H9 (cell line): ENCODE results near the gene ZMAT5. TPM values are rescaled to one million over a fixed set of nuclear protein-coding genes. Genes with fewer than 3 reads are reported as not detected.

Source experiments
- DNase-seq: peaks from one replicate; pipeline ENCODE4 v3.0.0-alpha.2; 2017
- H2AFZ ChIP-seq: one replicate; pipeline ENCODE4 v1.6.1; 2013; ENCODE audit warnings: mild to moderate bottlenecking, low read length, control low read depth, moderate library complexity
- H2AK5ac ChIP-seq: 2 replicates; pipeline ENCODE4 v1.6.1; 2013; ENCODE audit warnings: low read length, control low read depth, mixed read lengths; ENCODE audit not compliant: insufficient read length
- H2BK120ac ChIP-seq: one replicate; pipeline ENCODE4 v1.6.1; 2013; ENCODE audit warnings: low read depth, mild to moderate bottlenecking, low read length, control low read depth, inconsistent platforms; ENCODE audit not compliant: poor library complexity, severe bottlenecking
- H2BK12ac ChIP-seq: 2 replicates; pipeline ENCODE4 v1.6.1; 2013; ENCODE audit warnings: low read length, control low read depth, mixed read lengths, low read depth; ENCODE audit not compliant: insufficient read length
- H2BK15ac ChIP-seq: 2 replicates; pipeline ENCODE4 v1.6.1; 2013; ENCODE audit warnings: low read depth, low read length, control low read depth
- H2BK20ac ChIP-seq: one replicate; pipeline ENCODE4 v1.6.1; 2013; ENCODE audit warnings: low read depth, mild to moderate bottlenecking, low read length, control low read depth, inconsistent platforms; ENCODE audit not compliant: poor library complexity, severe bottlenecking
- H2BK5ac ChIP-seq: 2 replicates; pipeline ENCODE4 v1.6.1; 2013; ENCODE audit warnings: low read length, control low read depth, mixed read lengths; ENCODE audit not compliant: insufficient read length
- H3K14ac ChIP-seq: 2 replicates; pipeline ENCODE4 v1.6.1; 2013; ENCODE audit warnings: low read length, control low read depth; ENCODE audit not compliant: insufficient read depth
- H3K18ac ChIP-seq: 2 replicates; pipeline ENCODE4 v1.6.1; 2013; ENCODE audit warnings: low read depth, mild to moderate bottlenecking, mixed read lengths, low read length, control low read depth; ENCODE audit not compliant: insufficient read length
- H3K23ac ChIP-seq: 2 replicates; pipeline ENCODE4 v1.6.1; 2013; ENCODE audit warnings: low read length, control low read depth, mixed read lengths, low read depth; ENCODE audit not compliant: insufficient read length
- H3K23me2 ChIP-seq: 2 replicates; pipeline ENCODE4 v1.6.1; 2013; ENCODE audit warnings: low read depth, mild to moderate bottlenecking, mixed read lengths, low read length, control low read depth; ENCODE audit not compliant: insufficient read length, poor library complexity, severe bottlenecking
- H3K27ac ChIP-seq: 2 replicates; pipeline ENCODE4 v1.5.1; 2013; ENCODE audit warnings: low read length, control low read depth, mixed read lengths, low read depth; ENCODE audit not compliant: insufficient read length
- H3K27me3 ChIP-seq: 2 replicates; pipeline ENCODE4 v1.6.1; 2013; ENCODE audit warnings: low read length, control low read depth, inconsistent platforms; ENCODE audit not compliant: insufficient read depth
- H3K4ac ChIP-seq: 2 replicates; pipeline ENCODE4 v1.6.1; 2013; ENCODE audit warnings: low read depth, mild to moderate bottlenecking, control low read depth, inconsistent platforms, low read length, moderate library complexity
- H3K4me1 ChIP-seq: 2 replicates; pipeline ENCODE4 v1.6.1; 2013; ENCODE audit warnings: low read length, control low read depth, inconsistent platforms; ENCODE audit not compliant: insufficient read depth
- H3K4me2 ChIP-seq: 2 replicates; pipeline ENCODE4 v1.6.1; 2013; ENCODE audit warnings: low read length, control low read depth, mixed read lengths; ENCODE audit not compliant: insufficient read length, insufficient read depth
- H3K56ac ChIP-seq: 2 replicates; pipeline ENCODE4 v1.6.1; 2013; ENCODE audit warnings: low read depth, mild to moderate bottlenecking, mixed read lengths, low read length, control low read depth; ENCODE audit not compliant: insufficient read length
- H3K79me1 ChIP-seq: 2 replicates; pipeline ENCODE4 v1.6.1; 2013; ENCODE audit warnings: low read depth, mild to moderate bottlenecking, moderate library complexity, low read length, control low read depth, inconsistent platforms; ENCODE audit not compliant: insufficient read depth, poor library complexity, severe bottlenecking
- H3K79me2 ChIP-seq: 2 replicates; pipeline ENCODE4 v1.6.1; 2013; ENCODE audit warnings: low read length, control low read depth, inconsistent platforms; ENCODE audit not compliant: insufficient read depth
- H3K9ac ChIP-seq: 2 replicates; pipeline ENCODE4 v1.6.1; 2013; ENCODE audit warnings: low read length, control low read depth, mixed read lengths; ENCODE audit not compliant: insufficient read length; ENCODE audit errors: extremely low read depth
- H3K9me3 ChIP-seq: one replicate; pipeline ENCODE4 v1.6.1; 2013; ENCODE audit warnings: low read depth, low read length, inconsistent platforms; ENCODE audit not compliant: control insufficient read depth
- H3T11ph ChIP-seq: one replicate; pipeline ENCODE4 v1.6.1; 2013; ENCODE audit warnings: mild to moderate bottlenecking, low read length, control low read depth, inconsistent platforms
- H4K20me1 ChIP-seq: one replicate; pipeline ENCODE4 v1.6.1; 2013; ENCODE audit not compliant: control insufficient read depth, insufficient read length, insufficient read depth
- H4K5ac ChIP-seq: 2 replicates; pipeline ENCODE4 v1.6.1; 2013; ENCODE audit warnings: low read depth, mild to moderate bottlenecking, mixed read lengths, low read length, control low read depth; ENCODE audit not compliant: insufficient read length
- H4K8ac ChIP-seq: replicated peaks from 2 replicates; pipeline ENCODE4 v1.6.1; 2013; ENCODE audit warnings: low read length, control low read depth, mixed read lengths, low read depth; ENCODE audit not compliant: insufficient read length
- H4K91ac ChIP-seq: 2 replicates; pipeline ENCODE4 v1.6.1; 2013; ENCODE audit warnings: low read depth, mild to moderate bottlenecking, moderate library complexity, mixed read lengths, low read length, control low read depth; ENCODE audit not compliant: insufficient read length
- H3K27ac Mint-ChIP-seq, 3 experiments: 2 replicates in 2 of 3; 3 replicates in 1 of 3; pipeline ENCODE4 v1.8.0; 2020 to 2021; ENCODE audit warnings: mixed read lengths in 3 of 3, mild to moderate bottlenecking in 1 of 3, moderate library complexity in 1 of 3
- H3K27me3 Mint-ChIP-seq: 2 replicates; pipeline ENCODE4 v1.8.0; 2021; ENCODE audit warnings: low read depth, mild to moderate bottlenecking, moderate library complexity, mixed read lengths
- H3K36me3 Mint-ChIP-seq, 3 experiments: 2 replicates in 2 of 3; 3 replicates in 1 of 3; pipeline ENCODE4 v1.8.0; 2020 to 2021; ENCODE audit warnings: low read depth in 3 of 3, mixed read lengths in 3 of 3; ENCODE audit not compliant: insufficient read depth in 1 of 3
- H3K4me1 Mint-ChIP-seq, 2 experiments: 2 replicates each; pipeline ENCODE4 v1.8.0; 2020; ENCODE audit warnings: mixed read lengths in 2 of 2
- H3K4me3 Mint-ChIP-seq, 2 experiments: 2 replicates in 1 of 2; 3 replicates in 1 of 2; pipeline ENCODE4 v1.8.0; 2020 to 2021; ENCODE audit warnings: mild to moderate bottlenecking in 2 of 2, mixed read lengths in 2 of 2, moderate library complexity in 1 of 2
- H3K9me3 Mint-ChIP-seq, 2 experiments: 2 replicates in 1 of 2; 3 replicates in 1 of 2; pipeline ENCODE4 v1.8.0; 2020; ENCODE audit warnings: mild to moderate bottlenecking in 2 of 2, mixed read lengths in 2 of 2, moderate library complexity in 1 of 2
- WGBS: extraction: QIAGEN DNeasy Blood & Tissue Kit; methylation state at CpG from one replicate; pipeline ENCODE4 v1.1.7; 2013; ENCODE audit warnings: missing lambda C conversion rate, low lambda C conversion rate, mixed read lengths; ENCODE audit not compliant: insufficient read length; ENCODE audit errors: extremely low coverage; 5-methylcytosine and 5-hydroxymethylcytosine counted together
- total RNA-seq: library from RNA; stranded (reverse); gene quantifications from 2 replicates; pipeline ENCODE4 v1.2.1, GENCODE V29; 2021
- TF ChIP-seq, protein P1 (sequence below): fragments of 200-600 bp; sonication (generic); conservative IDR thresholded peaks from 3 replicates; pipeline ENCODE4 v1.8.0; 2021; ENCODE audit warnings: antibody characterized with exemption, mild to moderate bottlenecking

The ZMAT5 gene
- total RNA-seq, 1 experiment from 2014 or later: 13.9 TPM

DNA sequence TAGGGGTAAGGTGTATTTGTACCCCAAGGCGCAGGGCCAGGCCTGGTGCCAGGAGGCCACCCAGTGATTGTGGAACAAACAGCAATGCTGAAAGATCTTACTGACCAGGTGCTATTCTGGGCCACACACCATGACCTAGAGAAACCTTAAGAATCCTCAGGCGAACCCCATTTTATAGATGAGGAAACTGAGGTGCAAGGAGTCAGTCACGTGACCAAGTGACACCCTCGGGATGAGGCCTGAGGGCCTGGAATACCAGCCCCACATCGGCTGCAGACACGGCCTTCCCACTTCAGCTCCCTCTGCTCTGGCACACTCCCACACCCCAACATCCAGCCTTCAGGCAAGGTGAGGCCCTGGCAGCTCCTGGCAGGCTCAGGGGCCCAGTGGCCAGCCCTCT, 33.9 kb downstream of the ZMAT5 start:
- WGBS: no CpG with 5 or more reads among the region's 6 CpGs
- no peak overlapping the region for H3K4ac ChIP-seq
- H3T11ph ChIP-seq: no peak overlapping the region

More for the DNA sequence above, 33.9 kb downstream of the ZMAT5 start:
- Histone ChIP-seq H4K8ac (no peak overlapping the region), H2BK120ac (no peak overlapping the region), H2BK12ac (no peak overlapping the region), H3K79me1 (no peaks in the 10 kb centered on the region), H3K4me1 (no peaks in the 10 kb centered on the region), H2AK5ac (no peak overlapping the region), H3K23me2 (no peaks in the 10 kb centered on the region), H4K91ac (no peak overlapping the region), H3K27me3 (no peaks in the 10 kb centered on the region), H3K4me2 (no peak overlapping the region), H3K23ac (no peak overlapping the region), H3K9ac (no peak overlapping the region), H3K79me2 (no peaks in the 10 kb centered on the region), H2BK20ac (no peak overlapping the region), H3K14ac (no peak overlapping the region; the same call in 1 of the 2 replicates), H3K27ac (no peak overlapping the region), H3K9me3 (no peaks in the 10 kb centered on the region), H3K56ac (no peak overlapping the region), H2AFZ (no peak overlapping the region), H4K20me1 (peaks cover 2% of the 10 kb centered on the region), H2BK15ac (no peak overlapping the region), H3K18ac (no peak overlapping the region), H2BK5ac (no peak overlapping the region), H4K5ac (no peak overlapping the region)
- Mint-ChIP-seq H3K27ac (no peak overlapping the region), H3K9me3 (no peaks in the 10 kb centered on the region), H3K4me1 (peaks cover 8 to 22% of the 10 kb centered on the region in 2 experiments), H3K36me3 (no peaks in the 10 kb centered on the region; a peak in 1 of 7 replicates), H3K4me3 (no peak overlapping the region), H3K27me3 (no peaks in the 10 kb centered on the region)
- TF ChIP-seq, protein P1, sequence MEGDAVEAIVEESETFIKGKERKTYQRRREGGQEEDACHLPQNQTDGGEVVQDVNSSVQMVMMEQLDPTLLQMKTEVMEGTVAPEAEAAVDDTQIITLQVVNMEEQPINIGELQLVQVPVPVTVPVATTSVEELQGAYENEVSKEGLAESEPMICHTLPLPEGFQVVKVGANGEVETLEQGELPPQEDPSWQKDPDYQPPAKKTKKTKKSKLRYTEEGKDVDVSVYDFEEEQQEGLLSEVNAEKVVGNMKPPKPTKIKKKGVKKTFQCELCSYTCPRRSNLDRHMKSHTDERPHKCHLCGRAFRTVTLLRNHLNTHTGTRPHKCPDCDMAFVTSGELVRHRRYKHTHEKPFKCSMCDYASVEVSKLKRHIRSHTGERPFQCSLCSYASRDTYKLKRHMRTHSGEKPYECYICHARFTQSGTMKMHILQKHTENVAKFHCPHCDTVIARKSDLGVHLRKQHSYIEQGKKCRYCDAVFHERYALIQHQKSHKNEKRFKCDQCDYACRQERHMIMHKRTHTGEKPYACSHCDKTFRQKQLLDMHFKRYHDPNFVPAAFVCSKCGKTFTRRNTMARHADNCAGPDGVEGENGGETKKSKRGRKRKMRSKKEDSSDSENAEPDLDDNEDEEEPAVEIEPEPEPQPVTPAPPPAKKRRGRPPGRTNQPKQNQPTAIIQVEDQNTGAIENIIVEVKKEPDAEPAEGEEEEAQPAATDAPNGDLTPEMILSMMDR: no peak
- DNase-seq: no peak
